Activated CD4-positive, CD25-positive, alpha-beta regulatory T cell (primary cell): ENCODE data around the gene TRPV2.

ENCODE experiments used
- DNase-seq, 4 experiments: peaks; one replicate each; lab custom pipeline; 2025; lab: John Stamatoyannopoulos, UW

Gene TRPV2

GRCh38 chr17:16474012-16474725, 58.8 kb downstream of the TRPV2 start:
- DNase-seq = no peak

DNA sequence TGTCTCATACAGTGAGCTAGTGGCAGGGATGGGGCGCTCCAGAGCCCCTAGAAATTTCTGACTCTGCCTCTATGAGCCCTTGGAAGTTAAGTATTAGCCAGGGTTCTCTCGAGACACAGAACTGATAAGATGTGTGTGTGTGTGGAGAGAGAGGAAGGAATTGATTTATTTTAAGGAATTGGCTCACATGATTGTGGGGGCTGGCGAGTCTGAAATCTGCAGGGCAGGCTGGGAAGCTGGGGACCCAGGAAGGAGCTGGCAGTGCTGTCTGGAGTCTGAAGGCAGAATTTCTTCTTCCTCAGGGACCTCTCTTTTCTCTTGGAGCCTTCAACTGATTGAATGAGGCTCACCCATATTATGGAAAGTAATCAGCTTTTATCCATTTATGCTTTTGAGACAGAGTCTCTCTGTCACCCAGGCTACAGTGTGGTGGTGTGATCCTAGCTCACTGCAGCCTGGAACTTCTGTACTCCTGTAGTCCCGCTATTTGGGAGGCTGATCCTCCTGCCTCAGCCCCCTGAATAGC, 59.9 kb downstream of the TRPV2 start:
- DNase-seq = no peak

DNA sequence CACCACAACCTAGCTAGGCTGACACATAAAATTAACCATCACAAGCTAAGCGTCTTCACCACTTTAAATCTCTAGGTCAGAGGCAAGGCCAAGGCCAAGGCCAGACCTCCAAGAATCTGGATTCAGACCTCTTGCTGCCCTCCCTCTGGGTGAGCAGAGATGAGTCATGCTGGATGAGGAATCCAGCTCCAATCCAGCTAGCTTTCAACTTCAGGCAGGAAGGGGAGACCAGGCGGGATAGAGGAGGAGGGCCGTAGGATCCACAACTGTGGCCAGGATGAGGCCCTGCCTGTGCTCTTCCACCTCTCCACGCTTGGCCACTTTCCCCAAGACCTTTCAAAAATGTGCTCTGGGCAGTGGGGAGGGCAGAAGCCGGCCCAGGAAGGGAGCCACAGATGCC, 61.9 kb downstream of the TRPV2 start:
- no peak for DNase-seq

DNA sequence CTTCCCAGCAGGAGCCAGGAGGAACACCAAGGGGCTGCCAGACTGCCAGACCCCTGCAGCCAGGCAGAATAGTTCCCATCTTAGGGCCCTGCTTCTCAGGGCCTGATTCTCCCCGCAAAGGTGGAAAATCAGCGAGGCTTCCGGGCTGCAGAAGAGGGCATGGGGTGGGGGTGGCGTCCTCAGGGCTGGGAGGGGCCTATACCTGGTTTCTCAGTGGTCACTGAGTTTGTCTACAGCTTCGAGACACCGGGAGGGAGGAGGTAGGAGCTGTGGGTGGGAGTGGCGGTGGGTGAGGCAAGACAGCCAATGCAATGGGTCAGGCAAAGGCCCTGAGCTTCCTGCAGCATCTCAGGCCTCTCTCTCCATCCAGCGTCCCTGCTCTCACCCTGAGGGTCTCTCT, 62.3 kb downstream of the TRPV2 start:
- no peak for DNase-seq

DNA sequence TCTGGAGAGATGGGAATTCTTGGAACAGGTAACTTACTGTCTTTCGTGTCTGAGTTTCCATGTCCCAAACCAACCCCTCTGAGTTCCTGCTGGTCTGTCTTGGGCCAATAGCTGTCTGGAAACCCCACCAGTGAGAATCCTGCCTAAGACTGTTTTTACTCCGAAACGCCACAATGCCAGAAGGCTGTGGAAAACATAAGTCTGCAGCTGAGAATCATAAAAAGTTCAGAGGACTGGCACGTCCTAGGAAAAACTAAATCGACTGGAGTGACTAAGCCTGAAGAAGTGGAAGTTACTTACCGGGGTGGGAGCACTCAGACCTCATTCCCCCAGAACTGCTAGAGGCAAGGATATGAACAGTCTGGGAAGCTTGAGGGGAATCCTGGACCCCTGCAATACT, 63.3 kb downstream of the TRPV2 start:
- no peak for DNase-seq

DNA sequence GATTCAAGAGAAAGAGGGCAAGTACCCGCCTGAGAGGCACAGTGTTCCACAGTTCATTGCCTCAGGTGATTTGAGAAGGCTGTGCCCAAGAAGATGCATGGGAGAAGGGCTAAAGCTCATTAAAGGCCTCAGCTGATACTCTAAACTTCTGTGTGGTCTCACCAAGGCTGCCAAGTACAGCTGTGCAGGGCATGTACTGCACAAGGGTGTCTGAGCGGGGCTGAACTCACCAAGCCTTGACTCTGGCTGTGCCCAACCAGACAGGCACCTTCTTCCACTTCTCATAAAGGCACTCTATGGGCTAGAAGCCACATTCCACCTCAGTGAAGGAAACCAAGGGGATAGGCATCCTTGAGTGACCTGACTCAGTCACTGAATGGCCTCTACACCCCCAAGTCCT, 63.9 kb downstream of the TRPV2 start:
- DNase-seq = no peak

DNA sequence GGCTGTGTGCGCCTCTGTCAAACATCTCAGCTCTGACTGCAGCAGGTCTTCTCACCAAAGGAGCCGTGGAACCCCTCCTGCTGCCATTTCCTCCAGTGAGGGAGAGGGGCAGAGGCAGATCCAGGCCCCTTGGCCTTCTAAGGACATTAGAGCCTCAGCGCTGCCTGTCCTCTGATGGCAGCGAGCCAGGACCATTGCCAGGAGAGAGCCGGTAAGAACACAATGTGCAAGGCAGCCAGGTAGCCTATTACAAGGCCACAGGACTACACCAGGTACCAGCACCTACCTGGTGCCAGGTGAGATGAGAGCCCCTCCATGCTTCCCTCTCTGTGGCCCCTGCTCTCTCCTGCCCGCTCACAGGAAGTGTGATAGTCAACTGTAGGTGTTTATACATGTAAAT, 65.6 kb downstream of the TRPV2 start:
- no peak for DNase-seq

- DNase-seq = no peak
These were observed 66.9 kb downstream of the TRPV2 start for GRCh38 chr17:16482253-16482652.

- no peak for DNase-seq
These were observed 67.8 kb downstream of the TRPV2 start for GRCh38 chr17:16483021-16483645.

GRCh38 chr17:16484445-16485175, 69.2 kb downstream of the TRPV2 start:
- no peak for DNase-seq
